ENCODE results near the gene EIF3A.
"Not testable (repeated sequence)": the region's sequence is repeated elsewhere in the genome, so short reads cannot be mapped to it uniquely, and the experiment has no call there.

EIF3A gene

GRCh38 chr10:119051775-119052174 is 28.8 kb downstream of the EIF3A start:
- no peak for DNase-seq (ENCODE audit: extremely low read depth in 1 of 2, low read depth in 1 of 2)

GRCh38 chr10:119049777-119050176 is 30.8 kb downstream of the EIF3A start:
- DNase-seq (ENCODE audit: extremely low read depth in 1 of 2, low read depth in 1 of 2), result no peak

- no peak for DNase-seq (ENCODE audit: extremely low read depth in 1 of 2, low read depth in 1 of 2)
These were observed 31.3 kb downstream of the EIF3A start for GRCh38 chr10:119049361-119049760.

DNA sequence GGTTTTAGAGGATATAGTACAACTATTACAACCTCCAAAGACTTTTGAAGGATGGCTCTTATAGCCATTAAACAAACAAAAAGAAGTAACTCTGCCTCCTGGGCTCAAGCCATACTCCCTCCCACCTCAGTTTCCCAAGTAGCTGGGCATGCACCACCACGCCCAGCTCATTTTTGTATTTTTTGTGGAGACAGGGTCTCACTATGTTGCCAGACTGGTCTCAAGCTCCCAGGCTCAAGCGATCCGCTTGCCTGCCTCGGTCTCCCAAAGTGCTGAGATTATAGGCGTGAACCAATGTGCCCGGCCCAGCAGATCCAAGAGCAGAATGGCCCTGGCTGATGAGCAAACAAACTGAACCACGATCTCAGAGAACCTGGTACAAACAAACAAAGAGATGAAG is 35.1 kb downstream of the EIF3A start:
- DNase-seq (ENCODE audit: extremely low read depth in 1 of 2, low read depth in 1 of 2), result no peak

DNA sequence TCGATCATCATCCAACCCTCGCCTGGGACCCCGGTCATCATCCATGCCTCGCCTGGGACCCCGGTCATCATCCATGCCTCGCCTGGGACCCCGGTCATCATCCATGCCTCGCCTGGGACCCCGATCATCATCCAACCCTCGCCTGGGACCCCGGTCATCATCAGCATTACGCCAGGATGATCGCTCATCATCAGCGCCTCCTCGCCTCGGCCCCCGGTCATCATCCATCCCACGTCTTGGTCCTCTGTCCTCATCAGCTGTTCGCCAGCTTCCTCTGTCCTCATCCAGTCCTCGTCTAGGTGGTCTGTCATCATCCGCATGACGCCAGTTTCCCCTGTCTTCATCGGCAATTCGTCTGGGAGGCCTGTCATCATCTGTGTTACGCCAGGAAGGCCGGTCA is 38.4 kb downstream of the EIF3A start:
- no peak for DNase-seq (ENCODE audit: extremely low read depth in 1 of 2, low read depth in 1 of 2)

GRCh38 chr10:119041326-119041725 is 39.3 kb downstream of the EIF3A start:
- DNase-seq (ENCODE audit: extremely low read depth in 1 of 2, low read depth in 1 of 2), result no peak

DNA sequence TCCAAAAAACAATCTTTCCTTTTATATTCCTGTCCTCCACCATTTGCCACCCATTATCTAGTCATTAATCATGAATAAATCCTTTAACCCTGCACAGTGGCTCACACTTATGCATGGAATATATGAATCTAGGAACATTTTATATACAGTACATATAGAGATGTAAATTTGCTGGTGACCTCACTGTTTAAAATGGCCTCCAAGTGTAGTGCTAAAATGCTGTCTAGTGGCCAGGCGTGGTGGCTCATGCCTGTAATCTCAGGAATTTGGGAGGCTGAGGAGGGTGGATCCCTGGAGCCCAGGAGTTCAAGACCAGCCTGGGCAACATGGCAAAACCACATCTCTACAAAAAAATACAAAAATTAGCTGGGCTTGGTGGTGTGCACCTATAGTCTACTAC is 41.5 kb downstream of the EIF3A start:
- DNase-seq (ENCODE audit: extremely low read depth in 1 of 2, low read depth in 1 of 2), result no peak

DNA sequence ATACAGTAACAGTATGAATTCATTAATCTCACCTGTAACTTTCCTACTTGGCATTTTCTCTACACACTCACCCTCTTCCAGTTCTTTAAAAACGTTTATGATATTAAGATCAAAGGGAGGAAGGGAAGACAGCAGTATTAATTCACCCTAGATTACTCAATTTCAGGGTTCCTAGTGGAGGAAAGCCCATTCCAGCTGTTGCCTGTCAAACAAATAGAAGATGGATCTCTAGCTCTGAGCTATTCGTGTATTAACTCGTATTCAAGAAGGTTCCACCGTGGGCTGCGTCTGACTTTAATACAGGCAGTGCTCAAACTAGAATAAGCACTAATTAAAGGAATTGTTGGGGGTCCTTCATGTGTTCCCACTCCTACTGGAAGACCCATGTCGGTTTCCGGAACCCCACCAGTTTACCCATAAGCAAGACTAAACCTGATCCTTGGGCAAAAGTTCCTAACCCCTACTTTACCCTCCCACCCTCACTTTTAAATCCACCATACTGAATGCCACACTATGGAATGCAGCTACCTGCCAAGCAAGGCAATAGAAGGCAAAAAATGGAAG is 49.0 kb downstream of the EIF3A start:
- DNase-seq (ENCODE audit: extremely low read depth in 1 of 2, low read depth in 1 of 2), result no peak

- DNase-seq (ENCODE audit: extremely low read depth in 1 of 2, low read depth in 1 of 2), result peak in 1 of 2 donors; percentile 6
These were observed 50.0 kb downstream of the EIF3A start for GRCh38 chr10:119030421-119031250.

DNA sequence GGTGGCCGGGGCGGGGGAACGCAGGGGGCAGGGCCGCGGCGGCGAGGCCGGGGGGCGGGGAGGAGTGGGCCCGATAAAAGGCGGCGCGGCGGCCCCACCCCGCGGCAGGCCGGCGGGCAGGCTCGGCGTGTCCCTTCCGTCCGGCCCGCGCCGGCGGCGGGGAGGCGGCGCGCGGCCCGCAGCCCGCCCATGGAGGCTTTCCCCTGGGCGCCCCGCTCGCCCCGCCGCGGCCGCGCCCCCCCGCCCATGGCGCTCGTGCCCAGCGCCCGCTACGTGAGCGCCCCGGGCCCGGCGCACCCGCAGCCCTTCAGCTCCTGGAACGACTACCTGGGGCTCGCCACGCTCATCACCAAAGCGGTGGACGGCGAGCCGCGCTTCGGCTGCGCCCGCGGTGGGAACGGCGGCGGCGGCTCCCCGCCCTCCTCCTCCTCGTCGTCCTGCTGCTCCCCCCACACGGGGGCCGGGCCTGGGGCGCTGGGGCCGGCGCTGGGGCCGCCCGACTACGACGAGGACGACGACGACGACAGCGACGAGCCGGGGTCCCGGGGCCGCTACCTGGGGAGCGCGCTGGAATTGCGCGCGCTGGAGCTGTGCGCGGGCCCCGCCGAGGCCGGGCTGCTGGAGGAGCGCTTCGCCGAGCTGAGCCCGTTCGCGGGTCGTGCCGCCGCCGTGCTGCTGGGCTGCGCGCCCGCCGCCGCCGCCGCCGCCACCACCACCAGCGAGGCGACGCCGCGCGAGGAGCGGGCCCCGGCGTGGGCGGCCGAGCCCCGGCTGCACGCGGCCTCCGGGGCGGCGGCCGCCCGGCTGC is 50.8 kb downstream of the EIF3A start, which contains the start of gene NANOS1:
TSS of gene NANOS1 (plus strand) at position 102 of the 808 bp plus-strand sequence. CDS start at position 190, 88 bp downstream.
- no peak for DNase-seq (ENCODE audit: extremely low read depth in 1 of 2, low read depth in 1 of 2)

- DNase-seq (ENCODE audit: extremely low read depth in 1 of 2, low read depth in 1 of 2), result peak; percentile 43 to 65
These were observed 51.6 kb downstream of the EIF3A start for GRCh38 chr10:119028900-119029612.

GRCh38 chr10:119028445-119028899 is 52.1 kb downstream of the EIF3A start:
- not testable (repeated sequence) for DNase-seq (ENCODE audit: extremely low read depth in 1 of 2, low read depth in 1 of 2)

DNA sequence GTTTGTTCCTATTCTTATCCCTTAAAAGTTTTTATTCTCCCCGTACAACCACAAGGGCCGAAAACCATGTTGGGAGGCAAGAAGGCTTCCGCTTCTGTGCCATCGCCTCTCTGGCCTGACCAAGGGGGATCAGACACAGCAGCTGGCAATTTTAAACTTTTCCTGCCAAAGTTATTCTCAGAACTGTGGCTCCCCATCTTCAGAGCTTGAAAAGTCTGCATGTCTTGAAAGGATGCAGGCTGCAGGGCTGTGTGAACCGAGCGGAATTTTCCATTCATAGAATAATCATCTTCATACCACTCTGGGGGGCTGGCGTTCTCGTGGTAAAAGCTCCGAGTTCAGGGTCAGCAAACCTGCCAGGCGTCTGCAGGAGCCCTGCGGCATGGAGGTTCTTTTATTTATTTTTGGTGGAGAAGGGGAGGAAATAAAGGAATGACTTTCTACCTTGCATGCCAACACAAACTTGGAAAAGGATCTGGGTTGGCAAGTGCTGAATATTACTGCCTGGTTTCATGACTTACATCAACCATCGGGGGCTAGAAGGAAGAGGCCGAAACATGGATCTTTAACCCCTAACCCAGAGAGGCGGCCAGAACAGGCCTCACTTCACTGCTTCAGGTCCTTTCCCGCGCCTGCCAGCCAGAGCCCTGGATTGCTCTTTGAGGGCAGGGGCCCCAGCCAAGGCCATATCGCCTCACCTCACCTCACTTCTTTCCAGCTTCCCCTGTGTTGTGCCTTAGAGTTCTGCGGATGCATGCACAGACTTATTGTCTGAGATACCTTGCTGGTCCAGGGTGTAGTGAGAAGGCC is 54.1 kb downstream of the EIF3A start:
- DNase-seq (ENCODE audit: extremely low read depth in 1 of 2, low read depth in 1 of 2), result no peak

DNA sequence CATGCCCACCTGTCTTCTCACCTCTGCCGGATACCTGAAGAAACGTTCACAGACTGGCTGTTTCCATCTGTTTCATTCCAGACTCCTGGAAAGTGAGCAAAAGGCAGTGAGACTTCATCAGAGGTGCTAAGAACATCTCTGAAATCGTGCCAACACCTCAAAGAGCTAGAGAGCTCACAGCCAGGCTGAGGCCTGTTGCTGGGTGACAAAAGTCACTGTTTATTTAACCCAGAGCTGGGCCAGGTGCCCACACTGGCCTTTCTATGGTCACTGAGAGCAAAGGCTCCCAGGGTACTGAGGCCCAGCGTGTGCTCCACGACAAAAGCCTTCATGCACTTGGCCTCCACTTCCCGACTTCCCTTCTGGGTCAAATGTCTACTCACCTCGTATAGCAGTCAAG is 54.8 kb downstream of the EIF3A start:
- DNase-seq (ENCODE audit: extremely low read depth in 1 of 2, low read depth in 1 of 2), result no peak

- no peak for DNase-seq (ENCODE audit: extremely low read depth in 1 of 2, low read depth in 1 of 2)
These were observed 55.3 kb downstream of the EIF3A start for GRCh38 chr10:119025336-119025735.

DNA sequence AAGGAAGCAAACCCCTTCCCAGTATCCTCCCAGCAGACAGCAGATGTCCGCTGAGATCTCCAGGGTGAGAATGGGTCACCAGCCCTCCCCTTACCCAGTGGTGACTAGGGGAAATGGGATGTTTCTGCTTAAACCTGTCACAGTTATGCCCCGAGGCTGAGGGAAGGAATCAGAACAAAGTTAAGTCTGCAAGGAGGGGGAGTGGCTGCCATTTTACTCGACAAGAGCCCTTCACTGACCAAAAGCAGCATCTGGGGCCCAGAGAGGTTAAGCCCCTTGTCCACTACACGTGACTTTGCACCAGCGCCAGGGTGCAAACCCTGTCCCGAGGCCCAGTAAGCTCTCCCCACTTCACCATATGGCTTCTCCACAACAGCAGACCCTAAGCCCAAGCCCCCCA is 55.7 kb downstream of the EIF3A start:
- no peak for DNase-seq (ENCODE audit: extremely low read depth in 1 of 2, low read depth in 1 of 2)

DNA sequence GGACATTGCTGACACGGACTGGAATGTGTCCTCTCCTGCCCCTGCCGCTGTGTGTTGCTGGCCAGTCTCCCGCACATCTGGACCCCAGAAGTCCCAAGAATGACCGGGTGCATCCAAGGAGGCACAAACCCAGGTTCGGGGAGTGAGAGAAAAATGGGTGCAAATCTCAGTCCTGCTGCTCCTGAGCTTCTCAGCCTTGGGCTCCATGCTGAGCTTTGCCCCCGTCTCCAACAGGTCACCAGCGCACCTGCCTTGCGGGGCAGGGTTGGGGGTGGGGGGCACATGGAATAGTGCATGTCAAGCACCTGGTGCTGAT is 57.1 kb downstream of the EIF3A start:
- no peak for DNase-seq (ENCODE audit: extremely low read depth in 1 of 2, low read depth in 1 of 2)

DNA sequence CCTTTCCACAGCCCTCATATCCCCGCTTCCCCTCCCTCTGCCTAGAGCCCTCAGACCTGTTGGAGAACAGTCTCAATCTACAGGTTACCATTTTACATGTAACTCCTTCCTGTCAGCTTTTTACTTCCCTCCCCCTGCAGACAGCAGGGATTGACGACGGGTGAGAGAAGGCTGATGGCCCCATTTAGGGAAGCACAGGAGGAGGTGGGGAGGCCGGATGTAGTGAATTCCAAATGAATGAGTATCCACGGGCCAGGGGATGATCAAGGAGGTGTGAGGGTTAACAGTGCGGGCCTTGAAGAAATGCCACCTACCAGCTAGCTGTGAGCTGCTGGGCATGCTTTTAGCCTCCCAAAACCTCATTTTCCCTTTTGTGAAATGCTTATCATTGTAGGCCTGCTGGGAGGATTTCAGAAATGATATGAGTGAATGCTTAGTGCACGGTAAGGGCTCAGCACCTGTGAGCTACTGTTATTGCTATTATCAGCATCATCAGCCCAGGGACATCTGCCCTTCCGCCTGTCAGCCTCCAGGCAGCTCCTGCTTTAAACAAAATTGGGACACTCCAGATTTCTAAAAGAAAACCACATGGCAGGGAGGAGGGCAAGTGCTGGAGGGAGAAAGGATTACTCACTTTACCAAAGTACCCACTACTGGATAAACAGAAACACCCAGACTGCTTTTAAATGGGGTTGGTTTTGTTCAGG is 57.6 kb downstream of the EIF3A start:
- no peak for DNase-seq (ENCODE audit: extremely low read depth in 1 of 2, low read depth in 1 of 2)

- no peak for DNase-seq (ENCODE audit: extremely low read depth in 1 of 2, low read depth in 1 of 2)
These were observed 60.0 kb downstream of the EIF3A start for GRCh38 chr10:119020627-119020946.

DNA sequence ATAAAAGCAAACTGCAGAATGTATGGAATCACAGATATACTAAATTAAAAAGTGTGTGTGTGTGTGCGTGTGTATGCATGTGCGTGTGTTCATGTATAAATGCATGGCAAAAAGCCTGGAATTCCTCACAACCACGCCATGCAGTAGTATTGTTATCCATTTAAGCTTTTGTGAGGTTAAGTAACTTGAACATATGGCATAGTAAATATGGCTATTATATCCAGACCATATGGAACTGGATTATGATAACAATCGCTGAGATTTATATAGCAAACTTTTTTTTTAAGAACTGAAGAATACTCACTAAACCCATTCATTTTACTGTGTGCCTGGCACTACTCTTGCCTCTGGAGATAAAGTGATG is 73.4 kb downstream of the EIF3A start:
- no peak for DNase-seq (ENCODE audit: extremely low read depth in 1 of 2, low read depth in 1 of 2)
